ENCODE measurements around the gene IFT57.

GRCh38 chr3:108218811-108219210, 3.4 kb downstream of the IFT57 start:
- TF ChIP-seq CTCF (IDR thresholded peaks at IDR 0.05; ENCODE audit: insufficient read depth, low read length, poor library complexity, severe bottlenecking), result no peak
- no peak for TF ChIP-seq EZH2phosphoT487 (conservative IDR thresholded peaks at IDR 0.05; ENCODE audit: low read length)

Measured in SU-DHL-6 (cell line).